Upper lobe of left lung (tissue), 6 donors: Measurements from ENCODE around the gene AAK1. TPM values are rescaled to one million over a fixed set of nuclear protein-coding genes. Genes with fewer than 3 reads are reported as not detected.
"Not testable (repeated sequence)": the region's sequence is repeated elsewhere in the genome, so short reads cannot be mapped to it uniquely, and the experiment has no call there.

Experiments
- ATAC-seq, 2 donors: fragments of 200-7000 bp; cut with Tn5 transposase; one replicate each; pipeline ENCODE4 v1.9.1; 2022; ENCODE audit warnings: mild to moderate bottlenecking in 2 of 2, moderate library complexity in 2 of 2; ENCODE audit not compliant: low FRiP score in 2 of 2
- DNase-seq, 2 donors: peaks; one replicate each; pipeline ENCODE4 v3.0.0-alpha.2; 2019 to 2020
- H3K27ac ChIP-seq, 4 donors: fragments of 200-600 bp; sonication (generic); one replicate each; pipeline ENCODE4 v1.5.1; 2016 to 2019
- H3K27me3 ChIP-seq, 4 donors: fragments of 200-600 bp; sonication (generic); one replicate each; pipeline ENCODE4 v1.5.1; 2017 to 2019
- H3K36me3 ChIP-seq, 4 donors: fragments of 200-600 bp; sonication (generic); one replicate each; pipeline ENCODE4 v1.5.1; 2016 to 2019
- H3K4me1 ChIP-seq, 4 donors: fragments of 200-600 bp; sonication (generic); one replicate each; pipeline ENCODE4 v1.5.1; 2018 to 2019
- H3K4me3 ChIP-seq, 4 donors: fragments of 200-600 bp; sonication (generic); one replicate each; pipeline ENCODE4 v1.5.1; 2017 to 2019; ENCODE audit warnings: mild to moderate bottlenecking in 2 of 4, moderate library complexity in 1 of 4
- H3K9me3 ChIP-seq, 4 donors: fragments of 200-600 bp; sonication (generic); one replicate each; pipeline ENCODE4 v1.5.1; 2018 to 2019
- EP300 ChIP-seq, 4 donors: sonication (generic); formaldehyde crosslinking; IDR thresholded peaks; one replicate each; pipeline ENCODE4 v1.5.1; 2017; ENCODE audit warnings: antibody characterized with exemption in 4 of 4, control low read depth in 2 of 4
- POLR2A ChIP-seq, 4 donors: fragments of 450-650 bp; IDR thresholded peaks; one replicate each; pipeline ENCODE4 v1.5.1; 2016 to 2017; ENCODE audit warnings: antibody characterized with exemption in 4 of 4, mild to moderate bottlenecking in 2 of 4
- POLR2AphosphoS5 ChIP-seq, 2 donors: sonication (generic); formaldehyde crosslinking; IDR thresholded peaks; one replicate each; pipeline ENCODE4 v1.5.1; 2017; ENCODE audit warnings: antibody characterized with exemption in 2 of 2
- WGBS, 2 donors: methylation state at CpG; one replicate each; pipeline ENCODE4 v1.1.5; 2017 to 2018; 5-methylcytosine and 5-hydroxymethylcytosine counted together
- total RNA-seq, 6 donors: library from RNA; depleted of rRNA in 4 of 6; stranded (reverse); fragments of >200 nt in 4 of 6; gene quantifications; one replicate each; pipeline versions ENCODE4 v1.1.0 to v1.2.1, GENCODE V29; 2016 to 2021
- TF ChIP-seq, protein P1 (sequence below), 6 experiments: fragments of 450-650 bp in 4 of 6; fragments of 200-600 bp in 2 of 6; sonication (generic) in 2 of 6; IDR thresholded peaks; one replicate each; pipeline ENCODE4 v1.5.1; 2016 to 2019; ENCODE audit warnings: antibody characterized with exemption in 6 of 6
- donor health status: DM: no; HTN: no; CAD: no; lungs with moderate emphysema.
- donor health status: DM: no; HTN: yes; CAD: no; lungs with severe emphysema.

Gene AAK1
- total RNA-seq, 6 donors from 2014 or later, result 45.1 to 105 (median 58.8) TPM

- no peaks in the 10 kb centered on the region for H3K9me3 ChIP-seq
- no peaks in the 10 kb centered on the region for H3K27me3 ChIP-seq
- no peaks in the 10 kb centered on the region for H3K36me3 ChIP-seq
- H3K4me1 ChIP-seq, result peaks cover 0 to 7% (median 2%) of the 10 kb centered on the region in 4 donors
- WGBS, 2 donors, result 74 to 91% methylated on average over 3 of the region's 3 CpGs
- no peak for DNase-seq
- no peak overlapping the region for H3K4me3 ChIP-seq
- no peak for ATAC-seq
- no peak for TF ChIP-seq POLR2A (IDR thresholded peaks at IDR 0.05)
- TF ChIP-seq, protein P1, sequence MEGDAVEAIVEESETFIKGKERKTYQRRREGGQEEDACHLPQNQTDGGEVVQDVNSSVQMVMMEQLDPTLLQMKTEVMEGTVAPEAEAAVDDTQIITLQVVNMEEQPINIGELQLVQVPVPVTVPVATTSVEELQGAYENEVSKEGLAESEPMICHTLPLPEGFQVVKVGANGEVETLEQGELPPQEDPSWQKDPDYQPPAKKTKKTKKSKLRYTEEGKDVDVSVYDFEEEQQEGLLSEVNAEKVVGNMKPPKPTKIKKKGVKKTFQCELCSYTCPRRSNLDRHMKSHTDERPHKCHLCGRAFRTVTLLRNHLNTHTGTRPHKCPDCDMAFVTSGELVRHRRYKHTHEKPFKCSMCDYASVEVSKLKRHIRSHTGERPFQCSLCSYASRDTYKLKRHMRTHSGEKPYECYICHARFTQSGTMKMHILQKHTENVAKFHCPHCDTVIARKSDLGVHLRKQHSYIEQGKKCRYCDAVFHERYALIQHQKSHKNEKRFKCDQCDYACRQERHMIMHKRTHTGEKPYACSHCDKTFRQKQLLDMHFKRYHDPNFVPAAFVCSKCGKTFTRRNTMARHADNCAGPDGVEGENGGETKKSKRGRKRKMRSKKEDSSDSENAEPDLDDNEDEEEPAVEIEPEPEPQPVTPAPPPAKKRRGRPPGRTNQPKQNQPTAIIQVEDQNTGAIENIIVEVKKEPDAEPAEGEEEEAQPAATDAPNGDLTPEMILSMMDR (IDR thresholded peaks at IDR 0.05), result no peak
- no peak for TF ChIP-seq EP300 (IDR thresholded peaks at IDR 0.05)
- TF ChIP-seq POLR2AphosphoS5 (IDR thresholded peaks at IDR 0.05), result no peak
- no peak overlapping the region for H3K27ac ChIP-seq
Observed at GRCh38 chr2:69663860-69664259, 20.3 kb upstream of the AAK1 start.

DNA sequence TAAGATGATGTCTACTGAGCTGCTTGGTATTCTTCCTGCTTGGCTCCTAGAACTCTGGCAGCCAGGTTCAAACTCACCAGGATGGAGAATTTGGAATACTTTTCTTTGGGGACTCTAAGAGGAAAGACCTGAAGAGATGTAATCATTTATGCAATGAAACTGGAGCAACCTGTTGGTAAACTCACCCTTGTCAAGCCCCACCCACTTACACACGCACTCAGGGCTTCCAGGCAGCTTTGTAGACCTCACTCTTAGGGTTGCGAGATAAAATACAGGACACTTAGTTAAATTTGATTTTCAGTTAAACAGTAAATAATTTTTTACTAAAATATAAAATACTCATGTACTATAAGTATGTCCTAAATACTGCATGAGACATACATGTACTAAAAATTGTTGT lies 19.0 kb upstream of the AAK1 start:
- DNase-seq, H3K36me3 ChIP-seq, H3K4me3 ChIP-seq, H3K27me3 ChIP-seq, ATAC-seq, H3K27ac ChIP-seq, H3K4me1 ChIP-seq, H3K9me3 ChIP-seq: not testable (repeated sequence)
- WGBS, 2 donors, result 72 to 73% methylated on average over 2 of the region's 2 CpGs

GRCh38 chr2:69660637-69661036 lies 17.1 kb upstream of the AAK1 start:
- TF ChIP-seq POLR2A (IDR thresholded peaks at IDR 0.05) (no peak), POLR2AphosphoS5 (IDR thresholded peaks at IDR 0.05) (no peak), EP300 (IDR thresholded peaks at IDR 0.05) (no peak)
- TF ChIP-seq, protein P1 (IDR thresholded peaks at IDR 0.05), result no peak
- no peaks in the 10 kb centered on the region for H3K9me3 ChIP-seq
- DNase-seq (no peak), ATAC-seq (no peak)
- H3K36me3 ChIP-seq, result no peaks in the 10 kb centered on the region
- H3K4me1 ChIP-seq, result peaks cover 0 to 7% (median 2%) of the 10 kb centered on the region in 4 donors
- no peaks in the 10 kb centered on the region for H3K27me3 ChIP-seq
- no peak overlapping the region for H3K27ac ChIP-seq
- 83 to 92% methylated on average over 1 of the region's 1 CpG for WGBS, 2 donors
- no peak overlapping the region for H3K4me3 ChIP-seq

DNA sequence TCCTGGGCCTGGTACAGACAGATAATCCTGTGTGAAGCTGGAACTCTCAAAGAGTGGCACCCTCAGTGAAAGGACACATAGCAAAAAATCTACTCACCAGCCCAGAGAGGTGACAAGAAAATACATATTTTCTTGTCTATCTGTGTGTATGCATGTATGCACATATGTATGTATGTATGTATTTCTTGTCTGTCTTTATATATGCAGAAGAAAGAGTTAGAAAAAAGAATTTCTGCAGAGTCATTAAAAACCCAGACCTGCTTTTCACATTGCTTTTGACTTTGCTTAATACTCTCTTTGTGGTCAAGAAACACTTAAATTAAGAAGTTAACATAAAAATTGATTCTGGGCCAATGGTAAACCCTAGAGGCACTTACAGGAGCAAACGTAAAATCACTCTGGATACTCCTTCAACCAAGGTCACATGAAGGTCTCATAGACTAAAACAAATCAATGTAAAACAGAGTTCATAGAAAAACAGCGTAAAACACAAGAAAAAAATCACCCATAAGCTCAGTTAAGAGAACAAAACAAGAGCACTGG lies 16.5 kb upstream of the AAK1 start:
- 56 to 68% methylated on average over 2 of the region's 2 CpGs for WGBS, 2 donors

GRCh38 chr2:69659349-69659748 lies 15.8 kb upstream of the AAK1 start:
- TF ChIP-seq EP300 (IDR thresholded peaks at IDR 0.05) (no peak), POLR2AphosphoS5 (IDR thresholded peaks at IDR 0.05) (no peak), POLR2A (IDR thresholded peaks at IDR 0.05) (no peak)
- TF ChIP-seq, protein P1 (IDR thresholded peaks at IDR 0.05), result no peak
- DNase-seq (no peak), ATAC-seq (no peak)
- WGBS, 2 donors, result 100% methylated on average over 1 of the region's 1 CpG
- Histone ChIP-seq H3K36me3 (no peaks in the 10 kb centered on the region), H3K4me3 (no peak overlapping the region), H3K4me1 (peaks cover 0 to 7% (median 2%) of the 10 kb centered on the region in 4 donors), H3K27ac (no peak overlapping the region), H3K27me3 (no peaks in the 10 kb centered on the region), H3K9me3 (no peaks in the 10 kb centered on the region)

More for the DNA sequence above, 16.5 kb upstream of the AAK1 start:
- Histone ChIP-seq H3K27ac (no peak overlapping the region), H3K4me1 (peaks cover 0 to 7% (median 2%) of the 10 kb centered on the region in 4 donors), H3K36me3 (no peaks in the 10 kb centered on the region), H3K9me3 (no peaks in the 10 kb centered on the region), H3K27me3 (no peaks in the 10 kb centered on the region), H3K4me3 (no peak overlapping the region)
- no peak for ATAC-seq
- no peak for TF ChIP-seq POLR2AphosphoS5 (IDR thresholded peaks at IDR 0.05)
- no peak for TF ChIP-seq EP300 (IDR thresholded peaks at IDR 0.05)
- TF ChIP-seq POLR2A (IDR thresholded peaks at IDR 0.05), result no peak
- TF ChIP-seq, protein P1 (IDR thresholded peaks at IDR 0.05), result no peak
- no peak for DNase-seq
